ENCODE results near the gene CRAT.

The CRAT gene

DNA sequence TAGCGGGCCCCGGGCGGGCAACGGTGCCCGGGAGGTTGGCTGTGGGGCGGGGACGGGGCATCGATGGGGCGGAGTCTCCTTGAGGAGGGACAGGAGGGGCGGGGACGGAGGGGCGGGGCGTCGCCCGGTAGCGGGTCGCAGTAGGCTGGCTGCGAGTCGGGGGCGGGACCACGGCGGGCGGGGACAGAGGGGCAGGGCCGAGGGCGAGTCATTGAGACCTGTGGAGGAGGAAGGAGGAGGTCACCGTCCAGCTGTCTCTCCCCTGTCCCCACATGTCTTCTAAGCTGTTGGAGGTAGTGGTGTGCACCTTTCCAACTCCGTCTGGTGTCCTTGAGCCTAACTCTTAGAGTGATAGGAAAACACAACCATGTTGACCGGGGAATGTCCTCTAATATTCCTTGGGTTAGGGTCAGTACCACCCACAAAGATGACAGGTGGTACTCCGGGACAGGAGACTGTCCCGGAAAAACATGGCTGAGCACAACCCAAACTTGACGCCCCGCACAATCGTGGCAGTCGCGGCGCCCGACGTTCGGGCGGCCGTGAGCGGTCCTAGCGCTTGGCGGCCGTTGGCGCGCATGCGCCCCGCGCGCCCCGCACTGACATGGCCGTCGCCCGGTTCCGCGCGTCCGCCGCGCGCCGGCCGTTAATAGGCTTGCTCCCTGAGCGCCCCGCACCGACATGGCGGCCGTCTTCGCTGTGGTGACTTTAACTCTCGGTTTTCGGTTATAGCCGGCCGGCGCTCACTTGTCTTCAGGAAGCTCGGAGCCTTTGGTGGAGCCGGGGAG is at the start of gene CRAT, which contains the start of gene PTPA:
TSS of gene CRAT (minus strand) at position 54 of the 788 bp plus-strand sequence. CDS start 284 bp downstream, outside the sequence.
TSS of gene PTPA (plus strand) at position 676 of the 788 bp plus-strand sequence. CDS start 186 bp downstream, outside the sequence.
- peak; percentile 100 for DNase-seq

DNA sequence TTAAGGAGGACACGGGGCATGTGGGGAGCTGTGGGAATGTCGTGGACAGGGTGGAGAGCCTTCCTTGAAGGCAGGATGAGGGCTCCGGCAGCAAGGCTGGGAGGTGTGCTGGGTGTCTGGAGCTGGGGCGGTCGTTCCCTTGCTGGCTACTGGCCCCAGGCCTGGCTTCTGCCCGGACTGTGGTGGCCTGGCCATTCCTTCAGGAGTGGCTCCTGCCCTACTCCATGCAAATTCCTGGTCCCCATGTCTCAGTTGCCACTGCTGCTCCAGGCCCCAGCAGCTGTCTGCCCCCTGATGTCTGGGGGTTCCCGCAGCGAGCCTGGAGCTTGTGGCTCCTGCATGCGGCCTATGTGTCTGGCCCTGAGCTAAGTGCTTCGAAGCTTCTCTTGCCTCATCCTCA is 45.6 kb upstream of the CRAT start:
- DNase-seq: no peak

DNA sequence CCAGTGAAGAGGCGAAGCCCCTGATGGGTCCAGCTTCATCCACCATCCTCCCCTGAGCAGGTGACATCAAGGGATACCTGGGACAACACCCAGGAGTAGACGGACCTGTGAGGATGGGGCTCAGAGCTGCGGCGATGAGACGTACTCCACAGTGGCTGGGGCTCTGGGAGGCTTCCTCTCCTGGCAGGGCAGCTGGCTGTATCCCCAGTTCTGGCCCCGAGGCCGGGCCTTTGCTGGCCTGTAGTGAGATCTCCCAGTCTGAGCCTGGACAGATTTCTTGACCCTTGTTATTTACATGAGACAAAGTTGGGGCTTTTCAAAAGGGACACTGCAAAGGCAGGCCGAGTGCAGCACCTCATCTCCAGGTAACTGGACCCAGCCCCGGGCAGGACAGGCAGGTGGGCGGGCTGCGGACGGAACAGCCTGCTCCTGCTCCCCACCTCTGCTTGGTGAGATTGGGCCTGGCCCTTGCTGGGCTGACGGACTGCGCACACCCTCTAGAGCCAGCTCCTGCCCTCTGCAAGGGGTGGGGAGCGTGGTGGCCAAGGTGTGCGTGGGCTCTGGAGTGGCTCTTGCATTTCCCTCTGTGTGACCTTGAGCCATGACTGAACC is 44.4 kb upstream of the CRAT start:
- DNase-seq: no peak

DNA sequence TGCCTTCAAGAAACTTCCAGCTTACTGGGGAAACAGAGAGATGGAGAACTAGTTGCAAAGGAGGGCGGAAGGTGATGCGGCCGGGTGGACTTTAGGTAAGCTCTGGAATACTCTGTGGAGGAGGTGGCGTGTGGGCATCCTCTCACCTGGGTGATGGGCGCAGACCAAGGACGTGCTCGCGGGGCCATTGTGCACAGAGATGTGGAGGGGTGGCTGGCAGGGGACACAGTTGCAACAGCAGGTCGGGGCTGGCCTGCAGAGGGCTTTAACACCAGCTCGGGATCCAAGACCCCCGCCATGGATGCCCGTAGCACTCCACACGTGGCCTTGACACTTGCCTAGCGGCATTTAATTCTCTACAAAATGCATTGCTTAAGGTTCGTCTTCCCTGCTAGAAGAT is 40.9 kb upstream of the CRAT start:
- no peak for DNase-seq

DNA sequence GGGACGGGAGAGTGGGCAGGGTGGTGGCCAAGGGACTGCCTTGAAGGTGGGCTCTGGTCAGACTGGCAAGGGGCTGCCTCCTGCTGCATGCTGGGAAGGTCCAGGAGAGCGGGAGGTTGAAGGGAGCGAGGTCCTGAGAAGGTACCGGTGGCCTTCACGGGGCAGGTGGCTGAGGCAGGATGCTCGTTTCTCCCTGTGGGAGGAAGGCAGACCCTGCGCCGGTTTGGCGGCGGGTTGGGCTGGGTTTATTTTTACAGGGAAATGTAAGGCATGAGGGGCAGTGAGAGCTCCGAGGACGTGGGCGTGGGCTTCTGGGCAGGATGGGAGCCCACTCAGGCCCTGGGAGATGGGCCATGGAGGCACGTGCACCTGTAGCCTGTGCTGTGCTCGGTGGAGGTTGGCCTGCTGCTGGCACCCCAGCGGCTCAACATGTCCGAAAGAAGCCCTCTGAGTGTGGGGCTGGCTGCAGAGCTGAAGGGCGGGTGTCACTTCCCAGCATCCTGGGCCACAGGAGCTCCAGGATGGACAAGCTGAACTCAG is 40.1 kb upstream of the CRAT start:
- DNase-seq: no peak

DNA sequence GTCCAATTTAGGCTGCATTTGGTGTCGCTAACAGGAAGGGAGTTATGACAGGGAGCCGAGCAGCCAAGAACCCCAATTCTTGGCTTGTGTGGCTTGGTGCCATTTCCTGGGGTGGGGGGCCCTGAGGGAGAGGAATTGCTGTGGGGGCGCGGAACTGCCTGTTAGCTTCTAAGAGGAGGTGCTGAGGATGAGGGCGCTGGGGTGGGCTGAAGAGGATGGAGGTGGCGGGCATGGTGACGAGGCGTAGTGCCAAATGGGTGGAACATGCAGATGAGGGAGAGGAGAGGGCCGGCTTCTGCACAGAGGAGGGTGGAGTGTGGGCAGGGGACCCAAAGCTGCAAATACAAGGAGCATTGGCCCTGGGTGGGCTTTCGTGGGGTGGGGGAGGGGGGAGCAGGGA is 39.5 kb upstream of the CRAT start:
- DNase-seq: no peak

DNA sequence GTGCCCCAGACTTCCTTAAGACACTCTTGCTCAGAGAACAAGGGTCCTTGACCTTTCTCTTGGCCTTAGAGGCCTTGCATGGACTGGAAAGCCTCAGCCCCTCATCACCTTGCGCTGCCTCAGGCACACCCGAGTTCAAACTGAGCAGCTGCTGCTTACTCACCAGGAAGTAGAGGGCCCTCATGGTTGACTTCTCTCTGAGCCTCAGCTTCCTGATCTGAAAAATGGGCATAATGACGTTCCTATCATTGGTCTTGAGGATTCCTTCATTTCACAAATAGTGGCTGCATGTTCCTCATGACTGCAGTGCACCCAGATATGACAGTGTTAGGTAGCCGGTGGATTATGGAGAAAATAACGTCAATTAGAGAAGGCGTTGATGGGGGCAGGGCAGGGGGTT is 38.8 kb upstream of the CRAT start:
- DNase-seq: no peak

DNA sequence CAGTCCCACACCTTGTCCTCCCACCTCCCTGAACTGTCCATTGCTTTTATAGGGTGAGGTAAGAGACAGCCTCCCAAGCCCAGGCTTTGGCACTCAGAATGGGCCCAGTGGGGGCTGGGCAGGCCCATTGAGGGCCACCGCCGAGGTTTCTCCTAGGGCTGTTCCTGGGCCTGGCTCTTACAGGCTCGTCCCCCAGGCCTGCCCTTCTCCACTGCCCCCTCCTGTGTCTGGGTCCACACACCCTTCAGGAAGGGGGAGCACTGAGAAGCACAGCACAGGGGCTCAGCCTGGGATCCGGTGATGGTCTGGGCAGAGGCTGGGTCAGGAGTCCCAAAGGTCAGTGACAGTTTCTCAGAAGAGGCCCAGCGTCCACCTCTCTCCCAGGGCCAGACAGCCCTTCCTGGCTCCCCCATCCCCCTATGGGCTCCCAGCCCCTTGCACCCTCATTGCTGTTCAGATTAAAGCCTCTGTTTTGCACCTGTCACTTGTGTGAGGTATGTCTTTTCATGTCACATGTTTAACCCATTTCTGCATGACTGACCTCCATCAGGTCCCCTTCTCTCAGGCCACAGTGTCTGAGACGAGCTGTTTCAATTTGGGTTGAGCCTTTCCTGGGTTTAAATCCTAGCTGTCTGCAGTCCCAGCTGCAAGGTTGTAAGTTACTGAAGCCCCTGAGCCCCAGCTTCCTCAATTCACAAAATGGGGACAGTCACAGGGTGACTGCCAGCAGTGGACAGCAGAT is 38.0 kb upstream of the CRAT start:
- no peak for DNase-seq

DNA sequence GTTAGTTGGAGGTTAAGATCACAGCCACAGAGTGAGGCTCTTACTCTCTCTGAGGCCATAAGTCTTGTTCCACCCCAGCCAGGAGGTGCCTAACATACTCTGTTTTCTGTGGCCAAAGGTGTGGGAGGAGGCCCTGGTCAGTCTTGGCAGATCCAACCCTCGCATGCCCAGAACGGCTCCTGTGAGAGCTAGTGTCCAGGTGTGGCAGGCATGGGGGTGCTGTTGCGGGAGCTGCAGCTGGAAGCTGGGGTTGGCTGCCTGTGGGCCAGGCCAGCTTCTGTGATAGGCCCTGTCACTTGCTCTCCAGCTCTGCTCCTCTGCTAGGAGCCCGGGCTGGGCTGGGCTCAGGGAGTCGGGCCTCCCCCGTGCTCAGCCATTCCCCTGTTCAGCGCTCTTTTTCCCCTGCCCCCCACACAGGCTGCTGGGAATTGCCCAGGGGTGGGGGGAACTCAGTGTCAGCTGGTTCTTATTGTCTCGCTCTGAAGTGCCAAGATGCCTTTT is 35.9 kb upstream of the CRAT start:
- DNase-seq: no peak

DNA sequence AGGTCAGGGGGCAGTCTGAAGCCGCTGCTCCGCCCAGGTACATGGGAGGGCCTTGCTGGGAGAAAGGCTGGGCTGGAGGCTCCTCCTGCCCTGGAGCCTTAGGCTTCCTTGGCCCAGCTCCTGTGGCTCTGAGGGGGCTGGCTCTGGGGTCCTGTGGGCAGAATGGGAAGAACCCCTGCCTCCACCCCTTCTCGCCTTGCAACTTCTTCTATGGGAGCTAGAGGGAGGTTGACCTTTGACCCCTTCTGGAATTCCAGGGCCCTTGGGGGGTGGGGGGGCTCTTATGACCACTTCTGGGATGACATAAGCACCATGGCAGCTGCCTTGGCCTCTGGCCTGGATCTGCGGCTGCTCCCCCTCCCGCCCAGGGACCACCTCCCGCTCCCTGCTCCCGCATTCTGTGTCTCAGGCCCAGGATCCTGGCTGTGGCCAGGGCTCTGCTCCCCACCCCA is 35.3 kb upstream of the CRAT start:
- DNase-seq: no peak

DNA sequence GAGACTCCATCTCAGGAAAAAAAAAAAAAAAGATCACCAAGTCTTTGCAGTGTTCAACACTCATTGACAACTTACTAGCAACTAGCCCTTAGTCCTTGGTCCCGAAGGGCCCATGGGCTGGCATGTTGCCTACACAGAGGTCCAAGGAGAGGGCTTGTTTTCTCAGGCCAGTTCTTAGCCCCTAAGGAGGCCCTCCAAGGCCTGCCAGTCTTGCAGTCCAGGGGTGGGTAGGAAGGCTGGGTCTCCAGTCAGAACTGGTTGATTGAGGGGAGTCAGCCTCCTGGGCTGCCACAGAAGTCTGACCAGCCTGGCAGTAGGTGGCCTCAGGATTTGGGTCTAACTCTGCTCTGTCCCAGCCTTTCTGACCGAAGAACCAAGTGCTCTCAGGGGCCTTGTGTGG is 34.7 kb upstream of the CRAT start:
- no peak for DNase-seq

DNA sequence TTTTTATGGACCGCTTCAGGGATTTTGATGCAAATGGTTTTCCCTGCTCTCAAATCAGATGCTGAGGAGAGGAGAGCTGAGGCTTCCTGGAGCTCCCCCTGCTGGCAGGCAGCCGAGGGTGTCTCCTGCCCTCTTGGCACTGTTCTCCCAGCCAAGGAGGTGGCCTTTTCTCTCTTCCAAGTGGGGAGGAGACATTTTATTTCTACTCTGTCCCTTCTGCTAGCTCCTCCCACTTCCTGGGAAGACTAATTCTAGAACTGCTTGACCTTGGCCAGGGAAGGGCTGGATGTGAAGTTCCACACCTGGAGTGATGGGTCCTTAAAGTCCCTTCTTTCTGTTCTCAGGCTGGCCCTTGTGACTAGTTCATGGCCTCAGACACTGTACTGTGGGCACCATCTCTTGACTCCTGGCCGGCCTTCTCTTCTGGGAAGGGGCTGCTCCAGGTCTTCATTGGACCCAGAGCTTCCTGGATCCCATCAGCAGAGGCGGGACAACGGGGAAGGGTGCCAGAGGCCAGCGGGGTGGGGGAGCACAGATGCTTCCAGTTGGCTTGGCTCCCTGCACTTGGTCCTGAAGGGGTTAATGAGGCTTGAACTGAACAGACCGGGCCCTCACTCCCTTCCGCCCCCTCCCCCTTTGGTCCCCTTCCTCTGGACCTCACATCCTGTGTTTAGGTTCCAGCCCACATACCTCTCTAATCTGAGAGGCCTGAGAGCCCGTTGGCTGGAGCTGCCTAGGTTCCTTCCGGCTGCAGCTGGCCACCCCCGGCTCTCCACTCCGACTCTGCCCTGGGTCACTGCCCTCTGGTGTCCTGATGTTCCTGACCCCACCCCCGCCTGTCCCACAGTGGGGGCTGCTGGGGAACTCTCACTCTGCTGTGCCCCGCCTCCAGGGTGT is 32.7 kb upstream of the CRAT start:
- peak; percentile 88 for DNase-seq

DNA sequence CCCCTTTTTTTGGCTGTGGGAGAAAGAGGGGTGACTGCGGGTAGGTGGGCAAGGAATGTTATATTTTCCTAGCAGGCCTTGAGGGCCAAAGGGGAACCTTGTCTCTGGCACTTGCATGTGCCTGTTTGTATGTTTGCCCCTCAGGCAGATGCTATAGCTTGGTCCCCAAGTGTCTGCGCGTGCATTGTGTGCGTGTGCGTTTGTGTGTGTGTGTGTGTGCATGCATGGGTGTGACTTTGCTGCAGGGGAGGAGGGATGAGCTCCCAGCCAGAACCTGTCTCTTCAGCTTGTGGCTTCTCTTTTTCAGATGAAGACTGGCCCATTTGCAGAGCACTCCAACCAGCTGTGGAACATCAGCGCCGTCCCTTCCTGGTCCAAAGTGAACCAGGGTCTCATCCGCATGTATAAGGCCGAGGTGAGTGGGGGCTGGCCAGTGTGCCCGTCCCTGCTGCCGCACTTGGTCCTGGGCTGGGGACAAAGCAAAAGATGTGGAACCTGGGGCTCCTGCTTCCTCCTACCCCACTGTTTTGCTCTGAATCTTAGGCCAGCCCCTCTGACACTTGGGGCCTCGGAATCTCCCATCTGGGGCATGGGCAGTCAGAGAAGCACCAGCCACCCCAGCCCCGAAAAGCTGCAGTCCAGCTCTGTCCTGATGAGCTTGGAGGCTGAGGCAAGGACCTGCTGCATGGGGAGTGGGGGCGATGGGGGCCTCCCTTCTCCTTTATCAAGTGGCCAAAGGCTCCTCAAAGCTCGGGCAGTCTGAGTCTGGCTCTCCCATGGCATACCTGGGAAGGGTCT is 31.7 kb upstream of the CRAT start:
- no peak for DNase-seq

DNA sequence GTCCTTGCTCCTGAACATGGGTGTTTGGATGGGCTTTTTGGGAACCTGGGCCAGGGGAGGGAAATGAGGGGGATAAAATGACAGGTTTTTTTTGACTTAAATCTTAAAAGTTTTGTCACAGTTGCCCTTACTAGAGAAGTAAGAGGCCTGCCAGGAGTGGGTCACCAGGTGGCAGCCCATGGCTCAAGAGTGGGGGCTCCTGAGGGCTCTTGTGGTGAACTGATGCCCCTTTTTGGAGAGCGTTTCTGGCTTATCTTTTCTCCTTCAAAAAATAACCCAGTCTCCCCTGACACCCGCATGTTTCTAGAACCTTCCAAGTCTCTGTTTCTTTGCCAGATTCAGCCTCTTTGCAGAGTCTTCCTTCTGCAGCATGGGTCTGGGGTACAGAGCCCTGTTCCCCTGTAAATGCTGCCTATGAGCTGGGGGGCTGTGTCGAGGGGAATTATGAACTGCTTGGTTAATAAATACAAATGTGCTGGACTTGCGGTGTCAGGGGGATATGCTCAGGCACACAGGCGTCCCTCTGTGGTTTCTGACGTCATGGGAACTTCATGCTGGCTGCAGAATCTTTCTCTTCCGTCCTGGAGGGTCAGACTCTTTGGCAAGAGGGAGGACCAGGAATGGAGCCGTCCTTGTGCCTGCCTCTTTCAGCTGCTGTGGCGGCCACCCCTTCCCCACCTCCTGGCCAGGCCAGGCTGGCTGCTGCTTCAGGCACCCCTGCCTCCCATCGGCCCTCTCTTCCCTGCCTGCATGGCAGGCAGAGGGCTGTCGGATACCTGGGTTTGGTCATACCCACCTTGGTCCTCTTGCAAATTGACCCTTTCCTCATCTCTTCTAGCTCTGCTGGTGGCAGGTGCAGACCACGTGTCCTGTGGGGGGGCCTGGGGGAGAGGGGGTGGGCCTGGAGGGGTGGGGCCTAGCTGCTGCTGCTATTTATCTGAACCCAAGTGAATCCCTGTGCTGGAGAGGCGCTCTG is 30.8 kb upstream of the CRAT start:
- DNase-seq: peak; percentile 12

DNA sequence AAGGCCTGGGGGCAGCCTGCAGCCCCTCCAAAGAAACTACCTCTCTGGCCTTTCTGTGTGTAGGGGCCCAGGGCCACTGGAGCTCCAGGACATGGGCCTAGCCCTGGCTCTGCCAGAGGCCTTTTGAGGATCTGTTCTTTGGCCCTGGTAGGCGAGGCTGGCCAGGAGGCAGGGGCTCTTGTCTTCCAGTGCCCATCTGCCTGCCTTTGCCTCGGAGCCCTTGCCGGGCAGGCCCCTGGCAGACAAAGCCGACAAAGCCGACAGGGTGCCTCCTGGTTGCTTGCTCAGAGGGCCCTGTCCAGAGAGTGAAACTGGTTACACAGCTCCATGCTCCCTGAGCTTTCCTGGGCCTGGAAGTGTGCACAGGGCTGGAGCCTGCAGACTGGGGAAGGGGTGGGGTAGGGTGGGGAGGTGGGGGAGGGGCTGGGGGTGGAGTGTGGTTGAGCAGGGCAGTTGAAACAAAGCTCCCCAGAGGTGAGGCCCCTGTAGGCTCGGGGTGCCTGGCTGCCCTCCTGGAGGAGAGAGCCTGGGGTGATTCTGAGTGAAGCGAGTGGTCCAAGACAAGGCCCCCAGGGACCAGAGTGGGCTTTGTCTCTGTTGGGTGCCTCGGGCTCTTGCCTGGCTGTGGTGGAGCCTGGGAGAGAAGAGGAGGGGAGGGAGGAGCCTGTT is 29.9 kb upstream of the CRAT start:
- DNase-seq: peak; percentile 54

DNA sequence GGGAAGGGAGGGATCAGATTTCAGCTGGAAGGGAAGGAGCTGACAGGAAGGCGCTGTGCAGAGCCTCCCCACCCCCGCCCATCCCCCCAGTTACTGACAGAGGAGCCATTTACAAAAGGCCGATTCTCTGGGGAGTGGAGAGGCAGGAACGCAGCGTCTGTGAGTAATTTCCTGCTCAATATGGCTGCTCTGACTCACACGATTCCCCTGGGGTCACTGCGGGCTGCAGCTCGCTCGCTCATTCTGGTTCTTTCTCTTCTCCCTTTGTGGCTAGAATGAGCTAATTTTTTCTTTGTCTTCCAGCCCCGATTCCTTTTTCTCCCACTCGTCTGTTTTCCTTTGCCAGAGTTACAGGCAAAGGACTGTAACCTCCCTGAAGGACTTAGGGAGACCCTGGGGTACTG is 29.4 kb upstream of the CRAT start:
- peak; percentile 92 for DNase-seq

DNA sequence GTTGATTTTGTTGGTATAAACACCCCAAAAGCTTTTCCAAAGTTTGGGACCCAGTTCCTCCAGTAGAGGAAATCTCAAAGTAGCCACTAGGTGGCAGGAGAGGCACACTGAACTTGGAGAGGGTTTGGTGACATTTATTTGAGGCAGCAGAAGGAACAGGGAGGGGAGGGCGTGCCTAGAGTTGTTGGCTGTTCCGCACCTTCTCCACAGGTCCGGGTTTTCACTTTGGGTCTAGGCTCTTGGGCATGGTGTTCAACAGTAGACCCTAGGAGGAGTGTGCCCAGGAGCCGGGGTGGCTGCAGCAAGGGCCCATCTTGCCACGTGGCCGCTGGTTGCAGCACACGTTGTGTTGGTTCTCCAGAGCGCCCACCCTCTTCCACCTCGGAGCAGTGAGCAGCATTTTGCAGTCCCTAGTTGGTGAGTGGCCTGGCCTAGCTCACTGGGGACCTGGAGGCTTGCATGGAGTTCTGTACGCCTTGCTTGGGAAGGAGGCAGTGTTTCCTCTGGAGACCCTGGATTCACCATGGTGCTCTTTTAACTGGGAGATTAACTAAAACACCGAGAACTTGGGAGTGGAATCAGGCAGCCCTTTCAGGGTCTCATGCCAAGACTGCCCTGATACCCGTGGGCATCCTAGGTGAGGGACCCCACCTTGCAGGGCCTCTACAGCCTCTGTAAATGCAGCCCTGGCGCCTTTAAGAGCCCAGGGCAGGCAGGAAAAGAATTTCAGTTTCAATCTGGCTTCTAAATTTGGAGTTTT is 28.8 kb upstream of the CRAT start:
- peak; percentile 86 for DNase-seq

DNA sequence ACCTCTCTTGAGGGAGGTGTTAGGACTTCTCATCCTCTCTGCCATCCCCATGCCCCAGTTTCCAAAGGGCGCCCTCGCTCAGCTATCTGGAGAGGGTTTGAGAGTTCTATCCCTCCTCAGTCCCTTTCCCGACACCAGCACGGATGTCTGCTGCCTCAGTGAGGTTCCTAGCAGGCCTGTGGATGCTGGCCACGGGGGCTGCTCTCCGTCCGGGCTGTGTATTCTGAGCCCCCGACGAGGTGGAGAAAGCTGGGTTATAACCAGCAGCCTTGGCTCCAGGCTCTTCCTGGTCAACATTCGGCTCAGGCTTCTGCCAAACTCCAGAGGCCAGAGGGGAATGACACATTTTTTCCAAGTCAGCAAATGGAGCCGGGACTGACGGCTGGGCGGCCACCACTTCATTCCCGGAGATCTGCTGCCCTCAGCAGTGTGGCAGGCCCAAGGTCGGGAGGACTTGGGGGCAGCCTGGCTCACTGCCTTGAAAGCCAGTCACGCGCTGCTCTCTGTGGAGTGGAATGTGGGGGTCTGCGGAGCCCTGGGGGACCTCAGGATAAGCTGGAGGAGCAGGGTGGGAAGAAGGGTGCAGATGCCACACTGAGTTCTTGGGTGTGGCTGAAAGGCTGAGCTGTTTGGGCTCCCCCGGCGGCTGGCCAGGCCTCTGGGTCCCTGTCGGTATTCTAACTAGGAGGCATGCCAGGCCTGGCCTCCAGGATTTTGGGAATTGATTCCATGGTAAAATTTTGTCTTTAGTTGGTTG is 28.1 kb upstream of the CRAT start:
- no peak for DNase-seq

Data from CD4-positive, alpha-beta T cell treated with Interleukin-17A for 4 hours (primary cell).